A549 (cell line): ENCODE measurements around the gene SRC. TPM values are rescaled to one million over a fixed set of nuclear protein-coding genes. Genes with fewer than 3 reads are reported as not detected.
A peak's percentile ranks its signal among the peaks of the same experiment; 100 is the strongest.

Source experiments
- ATAC-seq, 2 experiments: fragments of 200-7000 bp in 1 of 2; fragments of >200 bp in 1 of 2; cut with Nextera tagmentation in 1 of 2; cut with Tn5 transposase in 1 of 2; 3 replicates each; pipeline versions ENCODE4 v1.8.0 to v1.9.1; 2018 to 2020; ENCODE audit warnings: mild to moderate bottlenecking in 1 of 2, moderate library complexity in 1 of 2
- CTCF ChIA-PET: fragments of 300-600 bp; sonication (Branson Sonifier 250); formaldehyde crosslinking; extraction: SDS; loops from one replicate; lab custom pipeline; 2021; ENCODE audit warnings: antibody characterized with exemption, inconsistent platforms; lab: Yijun Ruan, JAX
- POLR2A ChIA-PET: fragments of 350-600 bp; formaldehyde crosslinking; extraction: SDS; loops from one replicate; lab custom pipeline; 2021; ENCODE audit warnings: antibody characterized with exemption, inconsistent platforms; lab: Yijun Ruan, JAX
- DNase-seq, 2 experiments: peaks; one replicate each; pipeline versions ENCODE4 v3.0.0 to v3.0.0-alpha.2; 2011 to 2016; ENCODE audit warnings: low read depth in 1 of 2, low spot score in 1 of 2
- FAIRE-seq: peaks from 2 replicates; lab custom pipeline; 2011; peaks lifted over from hg19 to GRCh38; lab: Jason Lieb, UNC
- H3K27ac ChIP-seq, 2 experiments: fragments of >200 bp; sonication (Bioruptor Twin); formaldehyde crosslinking; 3 replicates each; pipeline ENCODE4 v1.5.1; 2016 to 2017
- H3K4me1 ChIP-seq: fragments of >200 bp; sonication (Bioruptor Twin); formaldehyde crosslinking; 3 replicates; pipeline ENCODE4 v1.6.1; 2016
- H3K4me2 ChIP-seq: fragments of >200 bp; sonication (Bioruptor Twin); formaldehyde crosslinking; 3 replicates; pipeline ENCODE4 v1.6.1; 2016
- H3K4me3 ChIP-seq: fragments of >200 bp; sonication (Bioruptor Twin); formaldehyde crosslinking; 3 replicates; pipeline ENCODE4 v1.5.1; 2016
- H3K9me3 ChIP-seq: fragments of >200 bp; sonication (Bioruptor Twin); formaldehyde crosslinking; 3 replicates; pipeline ENCODE4 v1.6.1; 2016
- ATOH8 ChIP-seq: fragments of 250-450 bp; sonication (Bioruptor Pico); IDR thresholded peaks from 2 replicates; pipeline ENCODE4 v1.5.0; 2020; ENCODE audit warnings: low read depth, mild to moderate bottlenecking, moderate library complexity
- CEBPB ChIP-seq, 2 experiments: fragments of >200 bp in 1 of 2; sonication (Bioruptor Twin) in 1 of 2; formaldehyde crosslinking in 1 of 2; IDR thresholded peaks; 2 replicates each; pipeline ENCODE4 v1.6.1; 2012 to 2016
- EHF ChIP-seq: fragments of 250-450 bp; sonication (Bioruptor Pico); IDR thresholded peaks from 2 replicates; pipeline ENCODE4 v1.5.0; 2020; ENCODE audit warnings: mild to moderate bottlenecking
- EP300 ChIP-seq, 2 experiments: fragments of >200 bp; sonication (Bioruptor Twin); formaldehyde crosslinking; IDR thresholded peaks; 2 replicates in 1 of 2; 3 replicates in 1 of 2; pipeline ENCODE4 v1.6.1; 2016 to 2017
- FOSL2 ChIP-seq, 2 experiments: fragments of 450-650 bp in 1 of 2; fragments of >200 bp in 1 of 2; sonication (Bioruptor Twin) in 1 of 2; formaldehyde crosslinking; IDR thresholded peaks; 2 replicates each; pipeline versions ENCODE4 v1.5.0 to v1.6.1; 2016 to 2020; ENCODE audit warnings: mild to moderate bottlenecking in 1 of 2, moderate library complexity in 1 of 2
- HEYL ChIP-seq: fragments of 250-450 bp; sonication (Bioruptor Pico); IDR thresholded peaks from 2 replicates; pipeline ENCODE4 v1.8.0; 2021; ENCODE audit warnings: mild to moderate bottlenecking, moderate library complexity
- HMGXB4 ChIP-seq: fragments of 250-450 bp; sonication (Bioruptor Pico); IDR thresholded peaks from 2 replicates; pipeline ENCODE4 v1.5.0; 2021; ENCODE audit warnings: mild to moderate bottlenecking, moderate library complexity, borderline replicate concordance
- HOXB13 ChIP-seq: fragments of 250-450 bp; sonication (Bioruptor Pico); IDR thresholded peaks from 2 replicates; pipeline ENCODE4 v1.5.0; 2020; ENCODE audit warnings: low read depth, mild to moderate bottlenecking, moderate library complexity
- HOXB5 ChIP-seq: fragments of 250-450 bp; sonication (Bioruptor Pico); IDR thresholded peaks from 2 replicates; pipeline ENCODE4 v1.5.0; 2020; ENCODE audit warnings: mild to moderate bottlenecking, moderate library complexity
- NPAS2 ChIP-seq: fragments of 250-450 bp; sonication (Bioruptor Pico); IDR thresholded peaks from 2 replicates; pipeline ENCODE4 v1.8.0; 2022; ENCODE audit warnings: mild to moderate bottlenecking, moderate library complexity, borderline replicate concordance
- NR3C1 ChIP-seq: fragments of >200 bp; sonication (Bioruptor Twin); formaldehyde crosslinking; IDR thresholded peaks from 3 replicates; pipeline ENCODE4 v1.6.1; 2017
- RAD21 ChIP-seq, 2 experiments: fragments of >200 bp in 1 of 2; sonication (Bioruptor Twin) in 1 of 2; formaldehyde crosslinking in 1 of 2; IDR thresholded peaks in 1 of 2; conservative IDR thresholded peaks in 1 of 2; 2 replicates in 1 of 2; 3 replicates in 1 of 2; pipeline ENCODE4 v1.6.1; 2012 to 2018; ENCODE audit warnings: inconsistent platforms in 1 of 2
- REST ChIP-seq: fragments of 200-600 bp; sonication (generic); IDR thresholded peaks from 2 replicates; pipeline ENCODE4 v1.6.1; 2016; ENCODE audit warnings: antibody characterized with exemption, mild to moderate bottlenecking, moderate library complexity
- RFX5 ChIP-seq: fragments of 450-650 bp; IDR thresholded peaks from 2 replicates; pipeline ENCODE4 v1.7.1; 2014; ENCODE audit warnings: antibody characterized with exemption, mild to moderate bottlenecking, moderate library complexity
- RNF2 ChIP-seq: fragments of 200-600 bp; sonication (generic); IDR thresholded peaks from 2 replicates; pipeline ENCODE4 v1.6.1; 2016; ENCODE audit warnings: low read depth, mild to moderate bottlenecking, antibody characterized with exemption, moderate library complexity, borderline replicate concordance
- SMC3 ChIP-seq: fragments of >200 bp; sonication (Bioruptor Twin); formaldehyde crosslinking; IDR thresholded peaks from 3 replicates; pipeline ENCODE4 v1.6.1; 2018; ENCODE audit warnings: inconsistent platforms
- SREBF2 ChIP-seq: fragments of 450-650 bp; IDR thresholded peaks from 2 replicates; pipeline ENCODE4 v1.6.1; 2014; ENCODE audit warnings: mild to moderate bottlenecking, moderate library complexity
- USF2 ChIP-seq: fragments of 450-650 bp; IDR thresholded peaks from 2 replicates; pipeline ENCODE4 v1.6.1; 2014; ENCODE audit warnings: antibody characterized with exemption
- ZNF302 ChIP-seq: fragments of 250-450 bp; sonication (Bioruptor Pico); IDR thresholded peaks from 2 replicates; pipeline ENCODE4 v1.9.0; 2021; ENCODE audit warnings: inconsistent platforms, mild to moderate bottlenecking, moderate library complexity
- WGBS: methylation state at CpG from one replicate; pipeline ENCODE4 v1.1.6; 2017; ENCODE audit errors: missing lambda C conversion rate; 5-methylcytosine and 5-hydroxymethylcytosine counted together
- polyA plus RNA-seq, 4 experiments: library from polyadenylated mRNA; depleted of rRNA in 3 of 4; stranded (reverse); fragments of >200 nt; fragmentation: RNase III in 1 of 4; extraction: RNeasy Plus Mini Kit Qiagen cat#74134 plus additional on column Dnase treatment in 1 of 4; gene quantifications; 2 replicates in 3 of 4; 3 replicates in 1 of 4; pipeline ENCODE4 v1.2.3, GENCODE V29; 2011 to 2017

SRC gene
- polyA plus RNA-seq, 2 of the 4 experiments (the other 2 are of a cell fraction) = 139 to 154 TPM

GRCh38 chr20:37297066-37297736 lies 48.7 kb upstream of the SRC start:
- ChIA-PET POLR2A (no interaction called here), CTCF (interaction anchor here (0.8 to 1.4 kb wide), 4 partner anchors 15 to 87 kb away, joined by 3 to 8 read pairs (median 4); no protein-coding TSS in a partner anchor)
- WGBS = 84% methylated on average over 13 of the region's 13 CpGs
- FAIRE-seq (no peak), DNase-seq (peak in 1 of 2 experiments; percentile 37), ATAC-seq (no peak)
- Histone ChIP-seq H3K4me3 (no peak overlapping the region), H3K27ac (peak overlapping the region; percentile 79 to 91), H3K9me3 (peaks cover 4% of the 10 kb centered on the region; the same call in 1 of the 3 replicates), H3K4me2 (peak overlapping the region; percentile 72), H3K4me1 (peaks cover 72% of the 10 kb centered on the region)
- TF ChIP-seq HMGXB4 (no peak), USF2 (no peak), EHF (CRISPR knock-in tag) (no peak), NPAS2 (CRISPR knock-in tag) (no peak), NR3C1 (no peak)

- FAIRE-seq = no peak
- peak; percentile 63 to 87; a peak in 3 of 4 replicates for TF ChIP-seq CEBPB (IDR thresholded peaks at IDR 0.05)
- peak; percentile 16; the same call in 1 of the 2 replicates for TF ChIP-seq FOSL2 (IDR thresholded peaks at IDR 0.05)
- peak; percentile 32; the same call in 1 of the 2 replicates for TF ChIP-seq FOSL2 (CRISPR knock-in tag; IDR thresholded peaks at IDR 0.05)
- no peak for TF ChIP-seq HOXB13
- TF ChIP-seq, all 56 proteins: peak for 2
- CTCF ChIA-PET = interaction anchor here (0.6 to 1.3 kb wide), 2 partner anchors 16 to 80 kb away, joined by 3 read pairs; no protein-coding TSS in a partner anchor
- Histone ChIP-seq H3K27ac (peak overlapping the region; percentile 17 to 91; a peak in 5 of 6 replicates), H3K4me3 (no peak overlapping the region), H3K4me2 (peak overlapping the region; percentile 22; the same call in 1 of the 3 replicates), H3K9me3 (no peaks in the 10 kb centered on the region), H3K4me1 (peaks cover 75% of the 10 kb centered on the region)
- WGBS = 78% methylated on average over 6 of the region's 6 CpGs
- POLR2A ChIA-PET = interaction anchor here (1.4 kb wide), 1 partner anchor 9 kb away, joined by 3 read pairs; the partner anchor contains the start of gene MANBAL
- ATAC-seq (no peak), DNase-seq (peak in 1 of 2 experiments; percentile 23)
Measured at GRCh38 chr20:37298190-37298939, 47.6 kb upstream of the SRC start.

- Histone ChIP-seq H3K9me3 (no peaks in the 10 kb centered on the region), H3K4me2 (peak overlapping the region; percentile 11; the same call in 1 of the 3 replicates), H3K4me1 (peaks cover 67% of the 10 kb centered on the region), H3K4me3 (no peak overlapping the region), H3K27ac (peak overlapping the region in 1 of 2 experiments; percentile 66; a peak in 5 of 6 replicates)
- ChIA-PET CTCF (no interaction called here), POLR2A (no interaction called here)
- DNase-seq = no peak
- no peak for ATAC-seq
- FAIRE-seq = no peak
- WGBS = 80% methylated on average over 6 of the region's 6 CpGs
- TF ChIP-seq SREBF2 (no peak), RAD21 (conservative IDR thresholded peaks at IDR 0.05 in 1 of 2, IDR thresholded peaks at IDR 0.05 in 1 of 2) (no peak), ATOH8 (no peak), RNF2 (no peak), HOXB5 (no peak), HEYL (CRISPR knock-in tag) (no peak), EP300 (IDR thresholded peaks at IDR 0.05) (no peak), REST (no peak), SMC3 (no peak), ZNF302 (CRISPR knock-in tag) (no peak), RFX5 (no peak)
Measured at GRCh38 chr20:37299718-37300528, 46.0 kb upstream of the SRC start.
